ENCODE measurements around the gene SLC22A23. TPM values are rescaled to one million over a fixed set of nuclear protein-coding genes. Genes with fewer than 3 reads are reported as not detected.

Gene SLC22A23, protein sequence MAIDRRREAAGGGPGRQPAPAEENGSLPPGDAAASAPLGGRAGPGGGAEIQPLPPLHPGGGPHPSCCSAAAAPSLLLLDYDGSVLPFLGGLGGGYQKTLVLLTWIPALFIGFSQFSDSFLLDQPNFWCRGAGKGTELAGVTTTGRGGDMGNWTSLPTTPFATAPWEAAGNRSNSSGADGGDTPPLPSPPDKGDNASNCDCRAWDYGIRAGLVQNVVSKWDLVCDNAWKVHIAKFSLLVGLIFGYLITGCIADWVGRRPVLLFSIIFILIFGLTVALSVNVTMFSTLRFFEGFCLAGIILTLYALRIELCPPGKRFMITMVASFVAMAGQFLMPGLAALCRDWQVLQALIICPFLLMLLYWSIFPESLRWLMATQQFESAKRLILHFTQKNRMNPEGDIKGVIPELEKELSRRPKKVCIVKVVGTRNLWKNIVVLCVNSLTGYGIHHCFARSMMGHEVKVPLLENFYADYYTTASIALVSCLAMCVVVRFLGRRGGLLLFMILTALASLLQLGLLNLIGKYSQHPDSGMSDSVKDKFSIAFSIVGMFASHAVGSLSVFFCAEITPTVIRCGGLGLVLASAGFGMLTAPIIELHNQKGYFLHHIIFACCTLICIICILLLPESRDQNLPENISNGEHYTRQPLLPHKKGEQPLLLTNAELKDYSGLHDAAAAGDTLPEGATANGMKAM
- 8.5 to 11.2 TPM (median 10.6 TPM) in 5 replicates for total RNA-seq (2022; extraction: Qiagen RNA extraction; ENCODE audit: low read depth)

DNA sequence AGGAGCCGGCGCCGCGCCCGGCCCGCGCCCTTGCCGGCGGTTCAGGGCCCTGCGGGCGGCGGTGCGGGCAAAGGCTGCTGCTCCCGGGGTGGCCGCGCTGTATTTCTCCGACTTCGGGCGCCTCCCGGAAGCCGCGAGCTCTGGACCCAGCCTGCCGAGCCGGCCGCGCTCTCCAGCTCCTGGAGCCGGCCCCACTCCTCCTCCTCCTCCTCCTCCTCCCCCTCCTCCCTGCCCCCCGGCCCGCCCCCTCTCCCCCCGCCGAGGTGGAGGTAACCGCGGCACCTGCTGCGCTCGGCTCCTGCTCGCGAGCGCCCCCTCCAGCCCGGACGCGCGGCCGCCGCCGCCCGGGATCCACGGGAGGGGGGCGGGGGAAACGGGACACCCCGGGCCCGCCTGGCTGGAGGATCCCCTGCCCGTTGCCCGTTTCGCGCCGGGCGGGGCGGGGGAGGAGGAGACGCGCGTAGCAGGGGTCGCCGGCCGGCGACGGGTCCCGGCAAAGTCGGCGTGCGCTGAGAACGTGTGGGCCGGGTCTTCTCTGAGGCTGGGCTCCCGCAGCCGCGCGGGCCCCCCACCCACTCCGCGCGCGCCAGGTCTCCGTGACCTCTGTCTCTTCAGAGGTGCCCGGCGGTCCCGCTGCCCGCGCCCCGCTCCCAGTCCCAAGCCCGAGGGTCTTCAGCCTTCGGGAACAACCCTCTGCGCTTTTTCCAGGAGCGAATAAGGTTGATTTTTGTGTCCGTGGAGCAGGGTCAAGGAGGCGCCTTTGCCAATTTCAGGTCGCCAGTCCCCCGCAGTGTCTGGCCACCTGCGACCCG is at the start of gene SLC22A23:
SLC22A23 (minus strand) TSS at position 153 of the 812 bp plus-strand sequence. CDS start 491 bp downstream, outside the sequence.

GRCh38 chr6:3258720-3259490 is 197.9 kb downstream of the SLC22A23 start, which contains the start of gene PSMG4:
Gene PSMG4, plus strand, starts transcription at chr6:3258947. Its CDS starts 76 bp downstream, at chr6:3259023.

DNA sequence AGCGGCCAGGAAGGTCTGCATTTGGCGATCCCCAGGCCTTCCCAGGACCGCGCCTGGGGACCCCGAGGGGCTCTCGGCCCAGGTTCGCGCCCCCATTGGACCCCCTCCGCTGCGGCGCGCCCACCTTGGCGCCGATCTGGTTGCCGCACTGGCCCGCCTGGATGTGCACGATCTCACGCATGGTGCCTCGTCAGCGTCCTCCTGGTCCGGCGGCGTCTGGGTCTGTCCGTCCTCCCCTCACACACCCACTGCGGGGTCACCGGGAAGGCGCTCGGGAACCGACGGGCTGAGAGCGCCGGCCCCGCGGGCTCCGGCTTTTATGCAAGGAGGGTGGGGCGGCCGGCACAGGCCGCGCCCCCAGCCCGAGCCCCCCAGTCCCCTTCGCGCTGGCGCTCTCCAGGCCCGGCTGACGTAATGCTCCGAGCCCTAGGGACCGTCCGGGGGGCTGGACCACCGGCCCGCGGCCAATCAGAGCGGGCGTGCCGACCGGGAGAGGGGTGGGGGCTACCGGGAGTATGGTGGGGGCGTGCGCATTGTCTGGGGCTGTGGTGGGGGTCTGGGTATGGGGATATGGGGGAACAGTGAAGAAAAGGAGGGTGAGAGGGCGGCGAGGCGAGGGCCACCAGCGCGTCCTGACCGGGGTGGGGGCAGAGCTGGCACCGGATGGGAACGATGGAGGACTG is 229.3 kb downstream of the SLC22A23 start, which contains the start of gene TUBB2B:
TUBB2B (minus strand) TSS at position 291 of the 683 bp plus-strand sequence; CDS start at position 181, 110 bp downstream.

Other genes with a start within 250 kb of the SLC22A23 start
- 11.8 to 13.2 TPM (median 12.2 TPM) in 5 replicates for gene TUBB2B, start 229.4 kb downstream of the SLC22A23 start, total RNA-seq (2022; extraction: Qiagen RNA extraction; ENCODE audit: low read depth)
- gene PSMG4, start 198.1 kb downstream of the SLC22A23 start, total RNA-seq (2022; extraction: Qiagen RNA extraction; ENCODE audit: low read depth), result 19.3 to 30.0 TPM (median 27.7 TPM) in 5 replicates

Data from A549 treated with RU486 at 1 μM for 4 hours (cell line).